SK-N-SH treated with all-trans-retinoic acid at 6 μM for 48 hours (cell line): ENCODE results near the gene RAB30.

ENCODE experiments used
- ARNTL ChIP-seq: fragments of 450-650 bp; formaldehyde crosslinking; IDR thresholded peaks from 2 replicates; pipeline ENCODE4 v1.5.0; 2020; ENCODE audit warnings: low read depth, mild to moderate bottlenecking, moderate library complexity, borderline replicate concordance
- ISL1 ChIP-seq: fragments of 250-450 bp; sonication (Bioruptor Pico); IDR thresholded peaks from 2 replicates; pipeline ENCODE4 v2.1.2; 2022; ENCODE audit warnings: mild to moderate bottlenecking, moderate library complexity
- PATZ1 ChIP-seq: fragments of 250-450 bp; sonication (Bioruptor Pico); IDR thresholded peaks from 2 replicates; pipeline ENCODE4 v1.8.0; 2020; ENCODE audit warnings: mild to moderate bottlenecking, moderate library complexity, borderline replicate concordance
- PPARA ChIP-seq: fragments of 250-450 bp; sonication (Bioruptor Pico); IDR thresholded peaks from 2 replicates; pipeline ENCODE4 v1.5.0; 2020; ENCODE audit warnings: mild to moderate bottlenecking, borderline replicate concordance
- RARB ChIP-seq: fragments of 250-450 bp; sonication (Bioruptor Pico); IDR thresholded peaks from 2 replicates; pipeline ENCODE4 v1.8.0; 2021; ENCODE audit warnings: mild to moderate bottlenecking, moderate library complexity
- ZFP3 ChIP-seq: fragments of 250-450 bp; sonication (Bioruptor Pico); IDR thresholded peaks from 2 replicates; pipeline ENCODE4 v1.5.0; 2020; ENCODE audit warnings: mild to moderate bottlenecking, moderate library complexity

- TF ChIP-seq ZFP3 (CRISPR knock-in tag) (no peak), RARB (no peak), PATZ1 (no peak), ARNTL (CRISPR knock-in tag) (no peak), PPARA (CRISPR knock-in tag) (no peak), ISL1 (CRISPR knock-in tag) (no peak)
Observed at GRCh38 chr11:83105168-83105567, 33.5 kb upstream of the RAB30 start.
